Mesendoderm (in vitro differentiated cells): Measurements from ENCODE around the gene TEPSIN.

Source experiments
- DNase-seq: peaks from one replicate; pipeline ENCODE4 v3.0.0; 2013
- H2AK5ac ChIP-seq: 2 replicates; pipeline ENCODE4 v1.6.1; 2013; ENCODE audit warnings: low read length, inconsistent platforms
- H2BK120ac ChIP-seq: 2 replicates; pipeline ENCODE4 v1.6.1; 2013; ENCODE audit warnings: low read depth, mild to moderate bottlenecking, low read length, moderate library complexity, mixed read lengths
- H2BK15ac ChIP-seq: replicated peaks from 2 replicates; pipeline ENCODE4 v1.6.1; 2013; ENCODE audit warnings: low read depth, mild to moderate bottlenecking, moderate library complexity
- H2BK5ac ChIP-seq: 2 replicates; pipeline ENCODE4 v1.6.1; 2013; ENCODE audit warnings: low read length, inconsistent platforms
- H3K18ac ChIP-seq: 2 replicates; pipeline ENCODE4 v1.6.1; 2013; ENCODE audit warnings: mild to moderate bottlenecking, low read length, mixed read lengths
- H3K23ac ChIP-seq: one replicate; pipeline ENCODE4 v1.6.1; 2013; ENCODE audit warnings: low read length
- H3K27ac ChIP-seq: 2 replicates; pipeline ENCODE4 v1.5.1; 2013; ENCODE audit warnings: low read depth, mild to moderate bottlenecking, inconsistent platforms, low read length, moderate library complexity
- H3K27me3 ChIP-seq: 2 replicates; pipeline ENCODE4 v1.6.1; 2013; ENCODE audit warnings: low read length, control low read depth, mild to moderate bottlenecking, inconsistent platforms; ENCODE audit not compliant: insufficient read depth, poor library complexity
- H3K36me3 ChIP-seq: 2 replicates; pipeline ENCODE4 v1.6.1; 2013; ENCODE audit warnings: low read length, inconsistent platforms; ENCODE audit not compliant: control insufficient read depth, insufficient read depth
- H3K4ac ChIP-seq: one replicate; pipeline ENCODE4 v1.6.1; 2013; ENCODE audit warnings: low read depth, mild to moderate bottlenecking, low read length, moderate library complexity
- H3K4me1 ChIP-seq: 2 replicates; pipeline ENCODE4 v1.6.1; 2013; ENCODE audit warnings: low read depth, low read length, inconsistent platforms; ENCODE audit not compliant: control insufficient read depth
- H3K4me2 ChIP-seq: 2 replicates; pipeline ENCODE4 v1.6.1; 2013; ENCODE audit warnings: low read length
- H3K4me3 ChIP-seq: 2 replicates; pipeline ENCODE4 v1.5.1; 2013; ENCODE audit warnings: mild to moderate bottlenecking, low read length
- H3K56ac ChIP-seq: one replicate; pipeline ENCODE4 v1.6.1; 2013; ENCODE audit warnings: low read length
- H3K79me1 ChIP-seq: 2 replicates; pipeline ENCODE4 v1.6.1; 2013; ENCODE audit warnings: low read length, inconsistent platforms
- H3K79me2 ChIP-seq: 2 replicates; pipeline ENCODE4 v1.6.1; 2013; ENCODE audit warnings: mild to moderate bottlenecking, low read length; ENCODE audit not compliant: control insufficient read depth, insufficient read depth
- H3K9ac ChIP-seq: 2 replicates; pipeline ENCODE4 v1.6.1; 2013; ENCODE audit warnings: low read length, inconsistent platforms
- H4K5ac ChIP-seq: one replicate; pipeline ENCODE4 v1.6.1; 2013; ENCODE audit warnings: low read length
- H4K8ac ChIP-seq: one replicate; pipeline ENCODE4 v1.6.1; 2013; ENCODE audit warnings: low read depth, mild to moderate bottlenecking, control low read depth, low read length, moderate library complexity
- WGBS: extraction: QIAGEN DNeasy Blood & Tissue Kit; methylation state at CpG from one replicate; pipeline ENCODE4 v1.1.7; 2013; ENCODE audit warnings: low lambda C conversion rate, missing lambda C conversion rate; ENCODE audit not compliant: insufficient coverage; ENCODE audit errors: extremely low coverage; 5-methylcytosine and 5-hydroxymethylcytosine counted together

TEPSIN gene

GRCh38 chr17:81187586-81188490, 51.0 kb downstream of the TEPSIN start:
- H2AK5ac ChIP-seq: no peak overlapping the region
- H3K36me3 ChIP-seq: no peaks in the 10 kb centered on the region
- WGBS: no CpG with 5 or more reads among the region's 26 CpGs
- no peaks in the 10 kb centered on the region for H3K79me2 ChIP-seq
- H3K23ac ChIP-seq: no peak overlapping the region
- H3K18ac ChIP-seq: no peak overlapping the region
- no peak overlapping the region for H3K9ac ChIP-seq
- no peak overlapping the region for H4K5ac ChIP-seq
- no peak overlapping the region for H2BK120ac ChIP-seq
- H3K27me3 ChIP-seq: no peaks in the 10 kb centered on the region
- H3K4me2 ChIP-seq: no peak overlapping the region
- H2BK15ac ChIP-seq: no peak overlapping the region
- no peak overlapping the region for H3K27ac ChIP-seq
- no peak overlapping the region for H4K8ac ChIP-seq
- H3K56ac ChIP-seq: no peak overlapping the region
- no peaks in the 10 kb centered on the region for H3K4me1 ChIP-seq
- H3K79me1 ChIP-seq: no peaks in the 10 kb centered on the region
- no peak overlapping the region for H2BK5ac ChIP-seq
- DNase-seq: no peak
- no peak overlapping the region for H3K4me3 ChIP-seq
- no peak overlapping the region for H3K4ac ChIP-seq

DNA sequence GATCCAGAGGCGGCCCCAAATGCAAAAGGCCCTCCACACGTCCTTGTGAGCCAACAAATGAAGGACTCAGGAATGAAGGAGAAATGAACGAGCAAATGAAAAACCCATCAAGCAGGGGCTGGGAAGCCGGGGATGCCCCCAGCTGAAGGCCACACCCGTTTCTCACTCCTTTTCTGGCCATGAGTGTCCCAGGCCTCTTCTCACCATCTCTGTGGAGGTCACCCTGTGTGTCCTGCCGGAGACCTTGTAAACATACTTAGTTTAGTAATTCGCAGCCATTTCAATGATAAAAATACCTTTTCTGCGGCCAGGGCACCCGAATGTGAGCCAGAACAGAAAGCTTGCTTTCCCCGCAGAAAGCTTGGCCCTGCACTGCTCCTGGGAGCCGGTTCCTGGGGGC, 51.7 kb downstream of the TEPSIN start:
- Histone ChIP-seq H3K79me1 (no peaks in the 10 kb centered on the region), H3K4ac (no peak overlapping the region), H2AK5ac (no peak overlapping the region), H3K27ac (no peak overlapping the region), H3K4me3 (no peak overlapping the region), H3K36me3 (no peaks in the 10 kb centered on the region), H3K9ac (no peak overlapping the region), H3K4me1 (no peaks in the 10 kb centered on the region), H3K79me2 (no peaks in the 10 kb centered on the region), H3K27me3 (no peaks in the 10 kb centered on the region), H2BK15ac (no peak overlapping the region), H2BK5ac (no peak overlapping the region), H4K5ac (no peak overlapping the region), H3K56ac (no peak overlapping the region), H3K4me2 (no peak overlapping the region), H4K8ac (no peak overlapping the region), H2BK120ac (no peak overlapping the region), H3K23ac (no peak overlapping the region), H3K18ac (no peak overlapping the region)
- DNase-seq: no peak
- no CpG with 5 or more reads among the region's 11 CpGs for whole genome bisulfite sequencing

DNA sequence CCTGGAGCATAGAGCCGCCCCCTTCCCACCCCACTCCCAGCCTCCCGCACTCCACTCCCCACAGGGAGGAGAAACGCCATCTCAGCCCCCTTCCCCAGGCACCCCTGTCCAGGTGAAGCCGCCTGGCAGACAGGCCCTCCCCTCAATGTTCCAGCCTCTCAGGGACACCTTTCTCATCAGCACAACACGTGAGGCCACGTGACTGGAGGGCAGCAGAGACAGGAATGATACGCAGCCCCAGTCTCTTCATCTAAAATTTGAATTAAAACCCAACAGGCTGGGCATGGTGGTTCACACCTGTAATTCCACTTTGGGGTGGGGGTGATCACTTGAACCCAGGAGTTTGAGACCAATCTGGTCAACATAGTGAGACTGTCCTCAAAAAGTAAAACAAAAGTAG, 52.7 kb downstream of the TEPSIN start:
- no peak overlapping the region for H3K4ac ChIP-seq
- DNase-seq: no peak

DNA sequence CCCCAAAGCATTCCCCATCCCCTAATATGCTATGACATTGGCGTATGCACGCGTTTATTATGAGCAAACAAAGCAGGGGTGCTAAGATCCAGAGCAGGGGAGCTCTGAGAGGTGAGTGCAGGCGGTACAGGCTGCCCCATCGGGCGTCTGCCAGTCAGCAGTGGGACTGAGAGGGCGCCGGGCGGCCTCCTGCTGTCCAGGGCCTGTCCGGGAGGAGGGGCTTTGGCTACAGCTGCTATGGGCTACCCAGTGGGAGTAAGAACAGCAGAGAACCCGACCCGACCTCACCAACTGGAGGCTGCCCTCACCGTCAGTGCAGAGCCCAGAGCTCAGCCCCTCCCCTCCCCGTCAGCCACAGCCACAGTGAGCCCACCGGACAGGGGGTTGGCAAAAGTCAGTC, 54.3 kb downstream of the TEPSIN start:
- Histone ChIP-seq H3K18ac (no peak overlapping the region), H3K4me3 (no peak overlapping the region), H2BK15ac (no peak overlapping the region), H2BK120ac (no peak overlapping the region), H3K4me1 (no peaks in the 10 kb centered on the region), H3K9ac (no peak overlapping the region), H3K4me2 (no peak overlapping the region), H3K4ac (no peak overlapping the region), H3K79me2 (no peaks in the 10 kb centered on the region), H3K23ac (no peak overlapping the region), H3K27me3 (no peaks in the 10 kb centered on the region), H2AK5ac (no peak overlapping the region), H3K56ac (no peak overlapping the region), H4K8ac (no peak overlapping the region), H3K36me3 (no peaks in the 10 kb centered on the region), H3K27ac (no peak overlapping the region), H3K79me1 (no peaks in the 10 kb centered on the region), H2BK5ac (no peak overlapping the region), H4K5ac (no peak overlapping the region)
- WGBS: no CpG with 5 or more reads among the region's 15 CpGs
- DNase-seq: peak; percentile 16

More for the DNA sequence above, 52.7 kb downstream of the TEPSIN start:
- H4K8ac ChIP-seq: no peak overlapping the region
- H2BK120ac ChIP-seq: no peak overlapping the region
- H3K4me2 ChIP-seq: no peak overlapping the region
- WGBS: no CpG with 5 or more reads among the region's 7 CpGs
- H3K18ac ChIP-seq: no peak overlapping the region
- H3K56ac ChIP-seq: no peak overlapping the region
- no peak overlapping the region for H3K4me3 ChIP-seq
- no peaks in the 10 kb centered on the region for H3K79me1 ChIP-seq
- H3K79me2 ChIP-seq: no peaks in the 10 kb centered on the region
- no peak overlapping the region for H2BK5ac ChIP-seq
- no peak overlapping the region for H4K5ac ChIP-seq
- no peaks in the 10 kb centered on the region for H3K4me1 ChIP-seq
- H3K27ac ChIP-seq: no peak overlapping the region
- H3K9ac ChIP-seq: no peak overlapping the region
- H3K23ac ChIP-seq: no peak overlapping the region
- no peaks in the 10 kb centered on the region for H3K27me3 ChIP-seq
- H2AK5ac ChIP-seq: no peak overlapping the region
- H2BK15ac ChIP-seq: no peak overlapping the region
- H3K36me3 ChIP-seq: no peaks in the 10 kb centered on the region

DNA sequence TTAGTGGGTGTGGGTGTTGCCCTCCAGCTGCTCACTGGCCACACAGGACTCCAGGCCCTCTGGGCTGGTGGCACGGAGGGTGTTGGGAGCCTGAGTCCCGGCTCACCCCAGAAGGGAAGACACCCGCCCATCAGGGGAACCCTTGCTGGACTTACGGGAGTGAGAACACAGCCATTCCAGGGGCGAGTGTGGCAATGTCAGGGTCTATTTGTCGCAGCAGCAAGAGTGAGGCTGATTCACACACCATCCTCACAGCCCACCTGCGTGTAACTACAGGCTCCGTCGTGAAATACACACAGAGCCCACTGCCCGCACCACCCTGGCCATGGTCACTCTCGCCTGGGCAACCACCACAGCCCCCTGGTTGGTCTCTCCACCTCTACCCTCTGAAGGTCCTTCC, 55.0 kb downstream of the TEPSIN start:
- no peaks in the 10 kb centered on the region for H3K27me3 ChIP-seq
- H2AK5ac ChIP-seq: no peak overlapping the region
- no peak overlapping the region for H3K4me2 ChIP-seq
- H2BK15ac ChIP-seq: no peak overlapping the region
- no peak overlapping the region for H2BK120ac ChIP-seq
- no CpG with 5 or more reads among the region's 11 CpGs for WGBS
- H3K4me1 ChIP-seq: no peaks in the 10 kb centered on the region
- H3K79me2 ChIP-seq: no peaks in the 10 kb centered on the region
- H3K23ac ChIP-seq: no peak overlapping the region
- no peak overlapping the region for H3K4me3 ChIP-seq
- no peak overlapping the region for H4K8ac ChIP-seq
- H3K9ac ChIP-seq: no peak overlapping the region
- no peaks in the 10 kb centered on the region for H3K36me3 ChIP-seq
- no peak overlapping the region for H4K5ac ChIP-seq
- no peak overlapping the region for H2BK5ac ChIP-seq
- no peak overlapping the region for H3K56ac ChIP-seq
- H3K4ac ChIP-seq: no peak overlapping the region
- no peak overlapping the region for H3K27ac ChIP-seq
- DNase-seq: no peak
- H3K18ac ChIP-seq: no peak overlapping the region
- H3K79me1 ChIP-seq: no peaks in the 10 kb centered on the region

DNA sequence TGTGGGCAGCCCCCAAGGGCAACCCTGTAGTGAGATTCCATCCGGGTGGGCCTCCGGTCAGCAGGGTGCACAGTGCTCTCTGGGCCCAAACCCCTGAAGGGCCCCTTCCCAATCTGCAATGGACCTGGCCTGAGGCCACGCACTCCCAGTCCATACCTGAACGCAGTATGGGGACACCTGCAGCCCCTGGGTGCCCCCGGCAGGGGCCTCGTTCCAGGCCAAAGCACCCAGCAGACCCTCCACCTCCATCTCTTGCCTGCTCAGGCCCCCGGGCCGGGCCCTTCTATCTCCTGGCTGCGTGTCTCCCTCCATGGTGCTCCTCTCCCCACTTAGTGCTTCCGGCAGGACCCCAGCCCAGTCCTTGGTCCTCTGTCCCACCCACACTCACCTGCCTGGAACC, 55.5 kb downstream of the TEPSIN start:
- Histone ChIP-seq H3K79me1 (no peaks in the 10 kb centered on the region), H3K79me2 (no peaks in the 10 kb centered on the region), H3K27ac (no peak overlapping the region), H2BK120ac (no peak overlapping the region), H3K23ac (no peak overlapping the region), H3K4me3 (no peak overlapping the region), H3K4me1 (no peaks in the 10 kb centered on the region), H3K56ac (no peak overlapping the region), H3K9ac (no peak overlapping the region), H3K4ac (no peak overlapping the region), H4K5ac (no peak overlapping the region), H2BK5ac (no peak overlapping the region), H2AK5ac (no peak overlapping the region), H4K8ac (no peak overlapping the region), H2BK15ac (no peak overlapping the region), H3K36me3 (no peaks in the 10 kb centered on the region), H3K4me2 (no peak overlapping the region), H3K18ac (no peak overlapping the region), H3K27me3 (no peaks in the 10 kb centered on the region)
- WGBS: no CpG with 5 or more reads among the region's 10 CpGs
- DNase-seq: no peak
